Nephron progenitor cell (in vitro differentiated cells): ENCODE measurements around the gene OMP.

Experiments
- DNase-seq: peaks from one replicate; pipeline ENCODE4 v3.0.0; 2021
- H3K27ac Mint-ChIP-seq: 2 replicates; pipeline ENCODE4 v1.8.0; 2021; ENCODE audit warnings: mild to moderate bottlenecking, moderate library complexity, mixed read lengths
- H3K27me3 Mint-ChIP-seq: 2 replicates; pipeline ENCODE4 v1.8.0; 2021; ENCODE audit warnings: mild to moderate bottlenecking, low read depth, mixed read lengths; ENCODE audit not compliant: poor library complexity
- H3K36me3 Mint-ChIP-seq: 2 replicates; pipeline ENCODE4 v1.8.0; 2021; ENCODE audit warnings: low read depth, mixed read lengths
- H3K4me1 Mint-ChIP-seq: 2 replicates; pipeline ENCODE4 v1.8.0; 2021; ENCODE audit warnings: mixed read lengths
- H3K4me3 Mint-ChIP-seq: 2 replicates; pipeline ENCODE4 v1.8.0; 2021; ENCODE audit warnings: mild to moderate bottlenecking, moderate library complexity, mixed read lengths
- H3K9me3 Mint-ChIP-seq: 2 replicates; pipeline ENCODE4 v1.8.0; 2021; ENCODE audit warnings: mild to moderate bottlenecking, moderate library complexity, mixed read lengths
- CTCF ChIP-seq: fragments of 200-600 bp; sonication (generic); IDR thresholded peaks from 2 replicates; pipeline ENCODE4 v1.5.0; 2021; ENCODE audit warnings: antibody characterized with exemption

OMP gene

GRCh38 chr11:77062924-77063323 lies 39.7 kb upstream of the OMP start:
- H3K27ac Mint-ChIP-seq = no peak overlapping the region
- H3K36me3 Mint-ChIP-seq = no peaks in the 10 kb centered on the region
- no peak for DNase-seq
- peaks cover 9% of the 10 kb centered on the region for H3K27me3 Mint-ChIP-seq
- no peak overlapping the region for H3K4me3 Mint-ChIP-seq
- peaks cover 25% of the 10 kb centered on the region for H3K4me1 Mint-ChIP-seq
- peaks cover 20% of the 10 kb centered on the region for H3K9me3 Mint-ChIP-seq
- no peak for TF ChIP-seq CTCF

- peaks cover 29% of the 10 kb centered on the region for H3K4me1 Mint-ChIP-seq
- H3K27ac Mint-ChIP-seq = no peak overlapping the region
- no peak for DNase-seq
- H3K4me3 Mint-ChIP-seq = no peak overlapping the region
- peaks cover 20% of the 10 kb centered on the region for H3K9me3 Mint-ChIP-seq
- TF ChIP-seq CTCF = no peak
- peaks cover 9% of the 10 kb centered on the region for H3K27me3 Mint-ChIP-seq
- H3K36me3 Mint-ChIP-seq = no peaks in the 10 kb centered on the region
Observed at GRCh38 chr11:77063407-77063806, 39.2 kb upstream of the OMP start.

- Mint-ChIP-seq H3K4me3 (no peak overlapping the region), H3K4me1 (peaks cover 33% of the 10 kb centered on the region)
- DNase-seq = no peak
Observed at GRCh38 chr11:77063861-77064260, 38.8 kb upstream of the OMP start.

GRCh38 chr11:77064648-77065217 lies 37.9 kb upstream of the OMP start:
- no peak for DNase-seq
- Mint-ChIP-seq H3K4me3 (peak overlapping the region; percentile 28), H3K9me3 (peaks cover 20% of the 10 kb centered on the region), H3K36me3 (no peaks in the 10 kb centered on the region), H3K4me1 (peaks cover 37% of the 10 kb centered on the region), H3K27me3 (peaks cover 9% of the 10 kb centered on the region), H3K27ac (no peak overlapping the region)
- no peak for TF ChIP-seq CTCF

More at GRCh38 chr11:77063861-77064260, 38.8 kb upstream of the OMP start:
- Mint-ChIP-seq H3K9me3 (peaks cover 20% of the 10 kb centered on the region), H3K36me3 (no peaks in the 10 kb centered on the region), H3K27me3 (peaks cover 9% of the 10 kb centered on the region), H3K27ac (no peak overlapping the region)
- TF ChIP-seq CTCF = no peak

- Mint-ChIP-seq H3K9me3 (peaks cover 13% of the 10 kb centered on the region), H3K27ac (peak overlapping the region; percentile 69), H3K36me3 (no peaks in the 10 kb centered on the region), H3K27me3 (peaks cover 7% of the 10 kb centered on the region), H3K4me1 (peaks cover 41% of the 10 kb centered on the region), H3K4me3 (peak overlapping the region; percentile 91)
- TF ChIP-seq CTCF = no peak
- peak; percentile 32 for DNase-seq
Observed at GRCh38 chr11:77065878-77066228, 36.8 kb upstream of the OMP start.
